Measurements from ENCODE around the gene PXMP4.

- TF ChIP-seq CTCF (conservative IDR thresholded peaks at IDR 0.05 in 1 of 2, IDR thresholded peaks at IDR 0.05 in 1 of 2; ENCODE audit: extremely low read depth in 1 of 2, insufficient read depth in 1 of 2, low read depth in 1 of 2, low read length in 2 of 2) (no peak), EZH2 (IDR thresholded peaks at IDR 0.05; ENCODE audit: borderline replicate concordance, low read length) (no peak)
Measured at GRCh38 chr20:33694639-33695012, 25.5 kb downstream of the PXMP4 start.
